ENCODE measurements around the gene CLCN6. TPM values are rescaled to one million over a fixed set of nuclear protein-coding genes. Genes with fewer than 3 reads are reported as not detected.

CLCN6 gene, protein sequence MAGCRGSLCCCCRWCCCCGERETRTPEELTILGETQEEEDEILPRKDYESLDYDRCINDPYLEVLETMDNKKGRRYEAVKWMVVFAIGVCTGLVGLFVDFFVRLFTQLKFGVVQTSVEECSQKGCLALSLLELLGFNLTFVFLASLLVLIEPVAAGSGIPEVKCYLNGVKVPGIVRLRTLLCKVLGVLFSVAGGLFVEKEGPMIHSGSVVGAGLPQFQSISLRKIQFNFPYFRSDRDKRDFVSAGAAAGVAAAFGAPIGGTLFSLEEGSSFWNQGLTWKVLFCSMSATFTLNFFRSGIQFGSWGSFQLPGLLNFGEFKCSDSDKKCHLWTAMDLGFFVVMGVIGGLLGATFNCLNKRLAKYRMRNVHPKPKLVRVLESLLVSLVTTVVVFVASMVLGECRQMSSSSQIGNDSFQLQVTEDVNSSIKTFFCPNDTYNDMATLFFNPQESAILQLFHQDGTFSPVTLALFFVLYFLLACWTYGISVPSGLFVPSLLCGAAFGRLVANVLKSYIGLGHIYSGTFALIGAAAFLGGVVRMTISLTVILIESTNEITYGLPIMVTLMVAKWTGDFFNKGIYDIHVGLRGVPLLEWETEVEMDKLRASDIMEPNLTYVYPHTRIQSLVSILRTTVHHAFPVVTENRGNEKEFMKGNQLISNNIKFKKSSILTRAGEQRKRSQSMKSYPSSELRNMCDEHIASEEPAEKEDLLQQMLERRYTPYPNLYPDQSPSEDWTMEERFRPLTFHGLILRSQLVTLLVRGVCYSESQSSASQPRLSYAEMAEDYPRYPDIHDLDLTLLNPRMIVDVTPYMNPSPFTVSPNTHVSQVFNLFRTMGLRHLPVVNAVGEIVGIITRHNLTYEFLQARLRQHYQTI
- polyA plus RNA-seq (2014; cell fraction: cytosol; rRNA removed) = 11.0 and 17.0 TPM in 2 replicates
- polyA plus RNA-seq (2014; cell fraction: nucleus; rRNA removed) = 22.8 and 55.1 TPM in 2 replicates

DNA sequence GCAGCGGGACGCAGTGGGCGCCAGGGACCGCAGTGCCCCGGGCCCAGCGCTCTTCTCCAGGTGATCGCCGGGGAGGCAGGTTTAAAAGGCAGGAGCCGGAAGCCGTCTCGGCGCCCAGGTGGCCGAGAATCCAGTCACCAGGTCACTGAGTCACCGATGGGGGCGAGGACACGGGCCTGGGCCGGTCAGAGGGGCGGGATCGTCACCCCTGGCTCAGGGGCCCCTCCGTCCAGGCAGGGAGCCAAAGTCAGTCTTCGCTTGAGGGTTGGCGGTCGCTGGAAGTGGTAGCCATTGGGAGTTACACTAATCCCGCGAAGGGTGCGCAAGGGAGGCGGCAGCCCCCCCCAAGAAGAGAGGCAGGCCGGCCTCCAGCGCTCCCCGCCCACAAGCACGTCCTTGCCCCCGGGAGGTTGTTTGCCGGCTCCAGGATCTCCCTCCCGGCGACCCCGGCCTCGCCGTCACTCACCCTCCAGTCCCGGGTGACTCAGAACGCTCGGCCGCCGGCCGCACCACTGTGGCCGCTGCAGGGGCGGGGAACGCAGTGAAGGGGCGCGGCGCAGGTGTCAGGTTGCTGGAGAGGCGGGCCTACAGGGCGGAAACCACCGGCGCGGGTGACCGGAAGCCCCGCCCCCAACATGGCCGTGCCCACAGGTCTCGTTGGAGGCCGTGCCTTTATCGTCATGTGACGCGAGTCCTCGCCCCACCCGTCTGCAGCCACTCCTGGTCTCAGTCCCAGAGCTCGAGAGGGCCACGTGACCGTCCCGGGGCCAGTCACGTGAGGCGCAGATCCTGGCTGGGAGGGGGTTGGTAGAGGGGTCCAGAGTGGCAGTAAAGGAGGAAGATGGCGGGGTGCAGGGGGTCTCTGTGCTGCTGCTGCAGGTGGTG lies at the start of gene CLCN6, which contains the start of gene MTHFR:
CLCN6 (plus strand) TSS at position 770 of the 885 bp plus-strand sequence; CDS start at position 842, 72 bp downstream.
MTHFR (minus strand) TSS at position 543 of the 885 bp plus-strand sequence. CDS start 2,848 bp downstream, outside the sequence.
- DNase-seq (ENCODE audit: low spot score) = peak; percentile 98

DNA sequence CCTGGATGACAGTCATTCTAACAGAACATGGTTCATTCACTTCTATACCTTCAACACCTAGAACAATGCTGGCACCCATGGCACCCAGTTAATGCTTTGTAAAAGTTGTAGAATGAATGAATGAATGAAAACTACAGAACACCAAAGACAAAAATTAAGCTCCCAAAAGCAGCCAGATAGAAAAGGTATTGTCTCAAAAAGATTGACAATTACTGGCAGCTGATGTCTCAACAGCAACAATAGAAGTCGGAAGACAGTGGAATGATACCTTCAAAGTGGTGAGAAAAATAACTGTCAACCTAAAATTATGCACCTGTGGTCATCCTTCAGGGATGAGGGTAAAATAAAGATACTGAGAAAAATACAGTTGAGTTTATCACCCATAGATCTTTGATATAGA lies 48.9 kb upstream of the CLCN6 start:
- no peak for DNase-seq (ENCODE audit: low spot score)

DNA sequence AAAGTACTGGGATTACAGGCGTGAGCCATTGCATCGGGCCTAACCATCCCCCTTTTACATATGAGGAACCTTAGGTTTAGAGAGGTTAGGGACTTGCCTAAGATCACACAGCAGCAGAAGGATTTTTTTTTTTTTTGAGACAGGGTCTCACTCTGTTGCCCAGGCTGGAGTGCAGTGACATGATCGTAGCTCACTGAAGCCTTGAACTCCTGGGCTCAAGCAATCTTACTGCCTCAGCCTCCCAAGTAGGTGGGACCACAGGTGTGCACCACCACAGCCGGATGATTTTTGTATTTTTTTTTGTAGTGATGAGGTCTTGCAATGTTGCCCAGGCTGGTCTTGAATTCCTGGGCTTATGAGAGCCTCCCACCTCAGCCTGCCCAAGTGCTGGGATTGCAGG lies 46.2 kb upstream of the CLCN6 start:
- no peak for DNase-seq (ENCODE audit: low spot score)

DNA sequence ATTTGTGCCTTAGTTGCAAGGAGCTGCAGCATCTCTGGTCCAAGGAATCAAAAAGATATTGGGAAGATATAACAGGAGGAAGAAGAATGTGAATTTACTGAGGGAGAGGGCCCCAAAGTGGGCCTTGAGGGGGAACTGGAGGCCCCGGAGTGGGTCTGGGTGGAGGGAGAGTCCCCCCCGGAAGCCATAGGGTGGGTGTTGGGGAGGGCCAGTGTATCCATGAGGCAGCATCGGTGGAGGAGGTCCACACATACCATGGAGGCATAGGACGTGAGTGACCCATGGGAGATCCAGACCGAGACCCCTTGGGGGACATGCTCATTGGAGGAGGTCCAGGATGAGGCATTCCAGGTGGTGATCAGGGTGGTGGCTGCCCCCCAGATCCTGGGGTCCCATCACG lies 44.7 kb upstream of the CLCN6 start:
- DNase-seq (ENCODE audit: low spot score) = no peak

DNA sequence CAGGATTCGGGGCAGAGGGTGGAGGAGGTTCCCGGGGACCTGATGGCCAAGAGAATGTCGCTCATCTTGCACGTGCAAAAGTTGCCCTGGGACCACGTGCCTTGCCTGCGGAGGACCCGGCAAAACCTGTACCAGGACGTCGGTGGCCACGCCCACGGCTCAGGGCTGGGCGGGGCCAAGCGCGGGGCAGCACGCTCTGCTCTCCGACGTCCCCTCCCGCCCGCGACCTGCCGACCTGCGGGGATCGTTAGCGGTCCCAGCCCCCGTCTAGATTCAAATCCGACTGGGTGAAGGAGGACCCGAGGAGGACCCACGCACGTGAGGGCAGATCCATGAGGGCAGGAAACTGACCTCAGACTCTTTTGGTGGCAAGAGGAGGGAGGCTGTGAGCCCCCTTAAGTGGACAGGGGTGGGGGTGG lies 44.0 kb upstream of the CLCN6 start, which contains the start of gene C1orf167:
C1orf167 (plus strand) TSS at position 206 of the 419 bp plus-strand sequence. CDS start 2,208 bp downstream, outside the sequence.
- no peak for DNase-seq (ENCODE audit: low spot score)

DNA sequence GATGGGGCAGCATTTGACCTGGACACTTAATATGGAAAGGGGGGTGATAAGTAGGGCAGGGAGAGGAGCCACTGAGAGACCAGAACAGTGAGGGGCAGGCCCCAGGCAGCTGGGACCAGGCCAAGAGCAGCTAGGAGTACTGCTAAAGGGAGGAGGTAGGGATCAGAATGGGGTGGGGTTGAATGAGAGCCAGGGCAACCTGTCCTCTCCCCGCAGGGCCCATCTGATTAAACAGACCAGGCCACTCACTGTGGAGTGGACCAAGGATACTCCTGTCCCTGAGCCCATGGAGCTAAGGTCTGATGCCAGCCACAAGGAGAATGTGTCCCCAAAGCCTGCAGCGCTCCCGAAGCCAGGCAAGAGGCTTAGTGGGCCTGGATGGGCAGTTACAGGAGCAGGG lies 41.9 kb upstream of the CLCN6 start:
- no peak for DNase-seq (ENCODE audit: low spot score)

DNA sequence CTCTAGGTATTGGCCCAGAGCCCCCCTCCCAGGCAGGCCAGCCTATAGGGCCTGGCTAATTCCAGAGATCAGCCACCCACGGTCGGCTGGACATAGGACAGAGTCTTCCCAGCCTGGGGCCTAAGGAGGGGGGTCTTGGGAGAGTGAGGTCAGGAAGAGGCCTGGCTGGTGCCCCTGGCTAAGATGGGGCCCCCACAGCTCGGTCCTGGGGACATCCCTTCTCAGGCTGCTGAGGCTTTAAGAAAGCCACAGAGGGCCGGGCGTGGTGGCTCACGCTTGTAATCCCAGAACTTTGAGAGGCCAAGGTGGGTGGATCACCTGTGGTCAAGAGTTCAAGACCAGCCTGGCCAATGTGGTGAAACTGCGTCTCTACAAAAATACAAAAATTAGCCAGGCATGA lies 41.5 kb upstream of the CLCN6 start:
- DNase-seq (ENCODE audit: low spot score) = no peak

DNA sequence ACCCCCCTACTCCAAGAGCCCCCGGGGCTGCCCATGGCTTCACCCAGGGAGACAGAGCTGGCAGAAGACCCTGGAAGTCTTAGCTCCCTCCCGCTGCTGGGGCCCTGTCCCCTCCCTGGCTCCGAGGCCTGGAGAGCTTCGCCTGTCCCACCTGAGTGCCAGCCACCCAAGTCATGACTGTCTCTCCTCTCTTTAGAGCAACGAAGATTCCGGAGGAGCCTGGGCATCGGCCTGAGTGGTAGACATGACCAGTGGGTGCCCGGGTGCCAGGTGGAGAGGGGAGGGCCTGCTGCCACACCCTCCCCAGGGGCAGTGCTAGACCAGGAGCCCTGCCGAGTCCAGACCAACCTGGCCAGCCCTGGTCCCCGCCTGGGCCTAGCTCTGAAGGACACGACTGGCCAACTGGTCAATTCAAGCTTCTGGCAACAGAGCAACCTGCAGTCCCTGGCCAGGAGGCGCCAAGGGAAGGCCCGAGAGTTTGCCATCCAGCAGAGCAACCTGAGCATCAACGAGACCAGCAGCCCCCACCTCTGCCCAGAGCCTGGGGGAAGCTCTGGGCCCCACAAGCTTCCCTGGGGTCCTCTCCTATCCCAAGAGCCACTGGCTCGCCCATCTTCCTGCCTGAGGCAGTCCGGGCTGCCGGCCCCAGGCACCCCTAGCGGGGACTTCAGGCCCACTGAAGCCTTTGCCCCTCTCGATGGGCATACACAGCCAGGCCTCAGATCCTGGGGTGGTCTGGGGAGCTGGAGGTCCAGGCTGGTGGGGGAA lies 40.1 kb upstream of the CLCN6 start:
- no peak for DNase-seq (ENCODE audit: low spot score)

DNA sequence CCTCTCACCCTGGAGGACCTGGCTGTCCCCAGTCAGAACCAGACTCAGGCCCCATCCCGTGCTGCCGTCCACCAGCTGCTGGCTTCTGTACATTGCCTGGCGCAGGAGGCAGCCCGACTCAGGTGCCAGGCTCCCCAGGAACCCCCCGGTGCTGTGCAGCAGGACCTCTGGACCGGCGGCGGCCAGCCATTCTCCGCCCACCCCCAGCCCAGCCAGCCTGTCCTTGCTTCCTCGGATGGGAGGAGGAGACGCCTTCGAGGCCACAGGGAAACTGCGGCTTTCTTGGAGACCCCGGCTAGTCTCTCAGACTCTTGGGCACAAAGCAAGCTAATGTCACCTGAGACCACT lies 39.6 kb upstream of the CLCN6 start:
- no peak for DNase-seq (ENCODE audit: low spot score)

DNA sequence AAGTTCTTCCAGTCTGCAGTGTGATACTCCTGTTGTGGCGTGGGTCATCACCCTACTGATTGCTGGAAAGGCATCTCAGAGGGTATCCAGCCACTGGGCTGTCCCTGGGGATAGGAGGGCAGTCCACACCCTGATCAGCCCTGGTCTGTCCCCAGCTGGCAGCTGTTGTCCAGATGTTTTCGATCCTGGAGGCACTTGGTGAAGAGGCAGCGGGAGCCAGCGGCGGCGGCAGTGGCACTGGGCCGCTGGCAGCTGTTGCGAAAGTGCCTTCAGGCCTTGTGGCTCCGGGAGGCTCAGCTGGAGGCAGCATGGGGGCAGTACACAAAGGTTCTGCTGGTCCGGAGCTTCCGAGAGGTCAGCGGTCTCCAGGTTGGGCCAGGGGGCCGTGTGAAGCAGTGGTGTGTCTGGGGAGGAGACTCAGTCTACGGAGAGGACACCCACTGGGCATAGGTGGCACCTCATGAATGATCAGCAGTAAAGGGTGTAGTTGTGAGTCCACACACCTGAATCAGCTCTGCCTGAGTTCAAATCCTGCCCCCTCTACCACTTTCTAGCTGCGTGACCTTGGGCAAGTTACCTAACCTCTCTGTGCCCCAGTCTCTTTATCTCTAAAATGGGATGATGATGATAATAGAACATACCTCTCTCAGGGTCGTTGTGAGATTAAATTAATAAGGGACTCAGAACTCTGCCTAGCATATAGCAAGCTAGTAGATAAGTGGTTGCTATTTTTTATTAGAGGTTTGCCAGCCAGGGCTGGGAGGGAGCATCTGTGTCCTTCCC lies 37.9 kb upstream of the CLCN6 start:
- no peak for DNase-seq (ENCODE audit: low spot score)

DNA sequence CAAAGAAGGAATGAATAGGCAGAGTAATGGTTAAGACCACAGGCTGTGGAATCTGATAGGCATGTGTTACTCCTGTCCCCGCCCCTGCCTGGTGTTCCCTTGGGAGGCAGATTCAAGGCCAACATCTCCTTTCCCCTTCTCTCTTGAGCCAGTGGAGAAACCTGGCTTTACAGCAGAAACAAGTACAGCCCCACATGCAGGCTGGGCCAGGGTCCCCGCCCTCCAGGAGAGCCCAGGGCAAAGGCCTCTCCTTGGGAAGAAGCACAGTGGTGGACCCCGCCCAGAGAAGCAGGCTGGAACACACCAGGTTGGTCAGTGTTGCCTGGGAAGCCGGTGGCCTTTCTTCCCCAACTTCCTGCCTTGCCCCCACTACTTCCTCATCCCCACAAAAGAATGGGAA lies 37.2 kb upstream of the CLCN6 start:
- DNase-seq (ENCODE audit: low spot score) = no peak

DNA sequence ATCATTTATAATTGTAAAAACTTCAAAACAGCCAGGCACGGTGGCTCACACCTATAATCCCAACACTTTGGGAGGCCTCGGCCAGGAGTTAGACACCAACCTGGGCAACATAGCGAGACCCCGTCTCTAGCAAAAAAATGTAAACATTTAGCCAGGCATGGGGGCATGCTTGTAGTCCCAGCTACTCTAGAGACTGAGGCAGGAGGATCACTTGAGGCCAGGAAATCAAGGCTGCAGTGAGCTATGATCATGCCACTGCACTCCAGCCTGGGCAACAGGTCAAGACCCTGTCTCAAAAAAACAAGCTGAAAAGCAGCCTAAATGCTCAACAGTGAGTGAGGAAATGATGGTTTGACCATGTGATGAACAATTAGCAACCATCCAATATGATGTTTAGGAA lies 36.7 kb upstream of the CLCN6 start:
- no peak for DNase-seq (ENCODE audit: low spot score)

DNA sequence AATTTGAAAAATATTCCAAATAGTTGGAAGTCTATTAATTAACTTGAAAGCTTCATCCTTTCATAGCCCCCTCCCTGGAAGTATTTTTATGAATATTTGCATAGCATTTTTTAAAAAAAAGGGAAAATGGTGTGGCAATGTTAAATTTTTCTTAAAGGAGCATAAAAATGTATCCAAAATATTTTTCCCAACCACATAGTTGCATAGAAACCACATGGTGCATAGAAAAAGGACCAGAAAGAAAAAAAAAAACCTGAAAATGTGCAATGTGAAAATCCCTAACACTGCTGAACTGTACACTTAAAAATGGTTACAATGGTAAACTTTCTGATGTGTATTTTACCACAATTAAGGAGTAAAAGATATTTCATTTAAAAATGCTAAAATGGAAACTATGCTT lies 36.0 kb upstream of the CLCN6 start:
- DNase-seq (ENCODE audit: low spot score) = no peak

DNA sequence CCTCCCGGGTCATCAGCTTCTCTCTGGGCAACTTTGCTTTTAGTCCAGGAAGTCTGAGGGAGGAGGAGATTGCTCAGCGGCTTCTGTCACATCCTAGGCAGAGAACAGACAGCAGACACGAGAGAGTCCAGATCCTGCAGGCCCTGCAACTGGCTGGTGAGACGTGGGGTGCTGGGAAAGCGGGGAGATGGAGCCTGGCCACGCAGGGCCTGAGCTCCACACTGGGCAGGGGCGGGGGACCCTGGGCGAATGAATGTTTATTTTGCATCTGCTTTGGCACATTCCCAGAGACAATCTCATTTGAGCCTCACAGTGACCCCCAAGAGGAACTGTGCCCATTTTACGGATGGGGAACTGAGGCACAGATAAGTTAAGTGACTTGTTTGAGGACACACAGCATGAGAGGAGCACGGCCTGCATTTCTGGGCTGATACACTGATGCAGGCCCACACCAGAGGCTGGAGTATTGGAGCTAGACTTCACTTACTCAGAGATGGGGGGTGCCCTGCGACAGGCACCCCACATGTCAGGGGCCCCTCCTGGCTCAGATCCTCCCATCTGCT lies 34.4 kb upstream of the CLCN6 start:
- DNase-seq (ENCODE audit: low spot score) = no peak

DNA sequence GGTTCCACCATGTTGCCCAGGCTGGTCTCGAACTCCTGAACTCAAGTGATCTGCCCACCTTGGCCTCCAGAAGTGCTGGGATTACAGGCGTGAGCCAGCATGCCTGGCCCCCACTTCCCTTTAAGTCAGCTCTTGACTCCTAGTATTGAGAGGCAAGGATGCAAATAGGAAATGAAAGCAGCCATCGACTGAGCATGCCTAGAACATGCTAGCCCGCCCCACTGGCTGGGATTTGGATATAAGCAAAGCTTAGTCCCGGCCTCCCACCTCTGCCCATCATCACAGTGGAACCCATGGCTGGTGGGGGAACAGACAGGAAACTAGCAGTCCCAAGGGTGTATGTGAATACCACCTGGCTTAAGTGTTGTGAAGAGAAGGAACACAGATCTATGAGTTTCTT lies 33.5 kb upstream of the CLCN6 start:
- no peak for DNase-seq (ENCODE audit: low spot score)

DNA sequence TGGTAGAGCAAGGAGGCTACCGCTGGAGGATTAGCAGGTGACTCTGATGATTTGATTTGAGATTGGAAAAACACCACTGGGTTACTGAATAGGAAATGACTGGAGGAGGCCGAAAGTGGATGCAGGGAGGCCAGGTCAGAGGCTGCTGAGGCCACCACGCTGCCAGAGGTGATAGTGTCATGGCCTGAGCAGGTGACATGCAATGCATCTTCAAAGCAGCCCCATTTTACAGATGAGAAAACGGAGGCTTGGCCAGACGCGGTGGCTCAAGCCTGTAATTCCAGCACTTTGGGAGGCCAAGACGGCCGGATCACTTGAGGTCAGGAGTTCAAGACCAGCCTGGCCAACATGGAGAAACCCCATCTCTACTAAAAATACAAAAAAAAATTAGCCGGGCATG lies 31.2 kb upstream of the CLCN6 start:
- no peak for DNase-seq (ENCODE audit: low spot score)

DNA sequence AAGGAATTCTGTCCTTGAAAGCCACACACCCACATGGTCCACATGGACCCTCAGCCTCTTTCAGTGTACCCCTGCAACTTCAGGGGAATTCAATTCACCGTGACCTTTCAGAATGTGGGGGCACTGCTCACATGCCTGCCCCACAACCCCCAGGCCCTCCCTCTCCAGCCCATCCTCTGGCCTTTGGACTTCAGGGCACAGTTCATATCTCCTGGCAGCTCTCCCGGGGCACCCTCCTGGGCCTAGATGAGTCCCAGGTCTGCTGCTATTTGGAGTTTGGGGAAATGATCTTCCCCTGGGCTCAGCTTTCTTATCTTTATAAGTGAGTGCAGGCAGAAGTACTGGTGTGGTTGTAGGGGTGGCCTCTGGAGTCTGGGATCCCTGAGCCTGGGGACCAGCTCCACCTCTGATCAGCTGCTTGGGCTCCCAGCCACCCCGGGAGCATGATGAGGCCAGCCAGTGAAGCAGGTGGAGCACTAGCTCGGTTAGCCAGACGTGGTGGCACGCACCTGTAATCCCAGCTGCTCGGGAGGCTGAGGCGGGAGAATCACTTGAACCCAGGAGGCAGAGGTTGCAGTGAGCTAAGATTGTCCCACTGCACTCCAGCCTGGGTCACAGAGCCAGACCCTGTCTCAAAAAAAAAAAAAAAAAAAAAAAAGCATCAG lies 28.2 kb upstream of the CLCN6 start:
- DNase-seq (ENCODE audit: low spot score) = no peak

DNA sequence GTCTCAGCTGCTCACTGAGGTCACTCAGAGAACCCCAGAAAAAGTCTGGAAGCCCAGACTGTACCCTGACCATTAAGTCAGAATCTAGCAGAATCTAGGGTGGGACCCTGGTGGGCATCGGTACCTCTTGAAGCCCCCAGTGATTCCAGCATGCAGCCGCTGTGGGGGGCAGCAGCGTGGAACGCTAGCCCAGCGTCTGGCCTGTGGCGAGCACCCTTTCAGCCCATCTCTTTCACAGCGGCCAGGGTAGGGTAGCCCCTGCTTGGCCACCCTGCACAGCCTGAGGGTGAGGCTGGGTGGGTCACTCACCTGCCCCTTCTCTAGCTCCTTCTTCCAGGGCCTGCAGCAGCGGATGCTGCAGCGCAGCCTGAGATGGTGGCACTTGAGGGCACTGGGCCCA lies 27.7 kb upstream of the CLCN6 start:
- no peak for DNase-seq (ENCODE audit: low spot score)
